Ishikawa (cell line): ENCODE data around the gene MILR1.

Experiments used
- CEBPB ChIP-seq: IDR thresholded peaks from 2 replicates; pipeline ENCODE4 v1.6.1; 2012
- CREB1 ChIP-seq: IDR thresholded peaks from 2 replicates; pipeline ENCODE4 v1.6.1; 2012; ENCODE audit warnings: low read depth
- EGR1 ChIP-seq: IDR thresholded peaks from 2 replicates; pipeline ENCODE4 v1.6.1; 2012
- EP300 ChIP-seq: IDR thresholded peaks from 2 replicates; pipeline ENCODE4 v1.6.1; 2012; ENCODE audit warnings: borderline replicate concordance
- FOXM1 ChIP-seq: IDR thresholded peaks from 2 replicates; pipeline ENCODE4 v1.6.1; 2012; ENCODE audit warnings: low read depth, borderline replicate concordance
- NFIC ChIP-seq: IDR thresholded peaks from 2 replicates; pipeline ENCODE4 v1.6.1; 2012
- RAD21 ChIP-seq: IDR thresholded peaks from 2 replicates; pipeline ENCODE4 v1.6.1; 2012; ENCODE audit warnings: low read depth
- TAF1 ChIP-seq: IDR thresholded peaks from 2 replicates; pipeline ENCODE4 v1.6.1; 2012; ENCODE audit warnings: low read depth, mild to moderate bottlenecking
- TCF12 ChIP-seq: IDR thresholded peaks from 2 replicates; pipeline ENCODE4 v1.6.1; 2012; ENCODE audit warnings: low read depth
- TEAD4 ChIP-seq: IDR thresholded peaks from 2 replicates; pipeline ENCODE4 v1.6.1; 2012
- YY1 ChIP-seq: IDR thresholded peaks from 2 replicates; pipeline ENCODE4 v1.6.1; 2012; ENCODE audit warnings: low read depth
- ZBTB7A ChIP-seq: IDR thresholded peaks from 2 replicates; pipeline ENCODE4 v1.6.1; 2012; ENCODE audit warnings: low read depth
- TF ChIP-seq, protein P1 (sequence below): IDR thresholded peaks from 2 replicates; pipeline ENCODE4 v1.6.1; 2012
- TF ChIP-seq, protein P2 (sequence below): IDR thresholded peaks from 2 replicates; pipeline ENCODE4 v1.6.1; 2012
- TF ChIP-seq, protein P3 (sequence below): IDR thresholded peaks from 2 replicates; pipeline ENCODE4 v1.6.1; 2012; ENCODE audit warnings: low read depth, mild to moderate bottlenecking

MILR1 gene

DNA sequence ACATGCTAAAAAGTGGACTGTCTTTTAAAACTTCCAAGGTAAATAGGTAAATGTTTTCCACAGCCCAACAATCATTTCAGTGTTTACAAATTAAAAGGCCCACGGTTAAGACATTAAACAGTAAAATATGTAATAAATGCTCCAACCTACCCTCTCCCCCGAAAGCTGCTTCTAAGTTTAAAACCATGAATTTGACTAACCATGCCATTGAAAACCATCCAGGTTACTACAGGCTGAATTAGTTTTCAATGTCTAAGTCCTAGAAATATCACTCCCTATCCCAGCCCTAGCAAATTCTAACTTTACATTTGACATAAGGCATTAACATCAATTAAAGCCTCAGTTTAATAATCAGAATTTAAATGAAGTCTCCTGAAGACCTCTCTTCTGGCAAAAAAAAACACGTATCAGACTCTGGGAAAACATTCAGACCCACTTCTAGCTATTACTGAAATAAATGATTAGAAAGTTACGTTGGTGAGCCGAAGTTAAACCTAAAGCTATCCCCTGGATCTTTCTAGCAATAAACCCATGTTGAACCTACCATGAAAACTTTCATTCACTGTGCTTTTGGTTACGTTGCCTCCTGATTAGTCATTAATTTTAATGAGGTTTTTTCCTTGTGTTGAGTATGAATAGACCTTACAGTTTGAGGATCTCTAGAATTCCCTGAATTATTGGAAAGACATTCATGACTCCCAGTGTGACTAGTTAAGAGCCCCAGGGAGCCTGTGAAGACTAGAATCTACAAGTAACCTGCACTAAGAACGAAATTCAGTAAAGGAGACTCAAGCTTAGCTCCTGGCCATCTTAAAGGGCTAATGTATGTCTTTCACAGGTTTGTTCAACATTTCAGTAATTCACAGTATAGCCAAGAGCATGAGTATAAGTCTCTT is 49.6 kb downstream of the MILR1 start:
- TF ChIP-seq EP300 (no peak), ZBTB7A (no peak), CREB1 (no peak), CEBPB (no peak), TCF12 (no peak), EGR1 (no peak), YY1 (no peak), TEAD4 (no peak)
- TF ChIP-seq, protein P1, sequence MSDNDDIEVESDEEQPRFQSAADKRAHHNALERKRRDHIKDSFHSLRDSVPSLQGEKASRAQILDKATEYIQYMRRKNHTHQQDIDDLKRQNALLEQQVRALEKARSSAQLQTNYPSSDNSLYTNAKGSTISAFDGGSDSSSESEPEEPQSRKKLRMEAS = no peak
- TF ChIP-seq, protein P2, sequence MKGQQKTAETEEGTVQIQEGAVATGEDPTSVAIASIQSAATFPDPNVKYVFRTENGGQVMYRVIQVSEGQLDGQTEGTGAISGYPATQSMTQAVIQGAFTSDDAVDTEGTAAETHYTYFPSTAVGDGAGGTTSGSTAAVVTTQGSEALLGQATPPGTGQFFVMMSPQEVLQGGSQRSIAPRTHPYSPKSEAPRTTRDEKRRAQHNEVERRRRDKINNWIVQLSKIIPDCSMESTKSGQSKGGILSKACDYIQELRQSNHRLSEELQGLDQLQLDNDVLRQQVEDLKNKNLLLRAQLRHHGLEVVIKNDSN = no peak

DNA sequence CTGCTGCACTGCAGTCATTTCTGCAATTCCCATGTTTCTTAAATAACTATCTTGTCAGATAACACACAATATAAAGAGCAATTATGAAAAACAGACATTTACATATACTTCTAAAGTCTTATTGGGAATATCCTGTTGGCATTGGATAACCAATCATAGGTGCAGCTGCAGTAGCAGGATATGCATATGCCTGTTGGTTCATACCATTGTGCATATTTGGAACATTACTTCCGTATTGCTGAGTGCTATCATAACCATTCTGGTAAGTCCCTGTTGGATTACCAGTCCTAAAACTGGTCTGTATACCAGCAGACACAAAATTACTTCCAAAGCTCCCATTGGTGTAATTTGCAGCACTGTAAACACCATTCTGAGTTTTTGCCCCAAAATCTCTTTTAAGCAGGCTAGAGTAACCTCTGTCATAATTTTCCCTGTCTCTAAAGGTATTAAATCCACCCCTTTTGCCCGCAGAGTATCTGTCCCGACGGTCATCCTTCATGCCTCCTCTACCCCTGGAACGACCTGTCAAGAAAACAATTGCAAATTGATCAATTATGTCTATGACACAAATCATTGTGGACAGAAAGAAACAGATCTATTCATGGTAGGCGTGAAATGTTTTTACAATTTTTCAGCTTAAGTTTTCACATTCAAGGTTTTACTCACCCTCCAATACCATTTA is 51.0 kb downstream of the MILR1 start:
- no peak for TF ChIP-seq TAF1
- TF ChIP-seq EGR1 = no peak
- TF ChIP-seq, protein P1 = no peak

DNA sequence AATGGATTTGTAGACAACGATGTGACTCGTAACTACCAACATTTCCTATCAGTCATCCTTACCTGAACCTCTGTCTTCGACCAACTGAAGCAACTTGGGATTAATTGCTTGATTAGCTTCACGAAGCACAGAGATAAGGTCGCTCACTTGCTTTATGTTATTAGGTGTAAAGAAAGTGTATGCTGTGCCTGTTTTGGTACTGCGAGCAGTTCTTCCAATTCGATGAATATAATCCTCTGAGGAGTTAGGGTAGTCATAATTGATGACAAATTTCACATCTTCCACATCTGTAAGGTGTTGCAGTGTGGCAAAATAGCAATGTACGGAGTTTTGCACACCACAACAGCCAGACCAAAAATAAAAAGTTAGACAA is 51.6 kb downstream of the MILR1 start:
- TF ChIP-seq, protein P2 = no peak
- TF ChIP-seq, protein P1 = no peak
- TF ChIP-seq, protein P3, sequence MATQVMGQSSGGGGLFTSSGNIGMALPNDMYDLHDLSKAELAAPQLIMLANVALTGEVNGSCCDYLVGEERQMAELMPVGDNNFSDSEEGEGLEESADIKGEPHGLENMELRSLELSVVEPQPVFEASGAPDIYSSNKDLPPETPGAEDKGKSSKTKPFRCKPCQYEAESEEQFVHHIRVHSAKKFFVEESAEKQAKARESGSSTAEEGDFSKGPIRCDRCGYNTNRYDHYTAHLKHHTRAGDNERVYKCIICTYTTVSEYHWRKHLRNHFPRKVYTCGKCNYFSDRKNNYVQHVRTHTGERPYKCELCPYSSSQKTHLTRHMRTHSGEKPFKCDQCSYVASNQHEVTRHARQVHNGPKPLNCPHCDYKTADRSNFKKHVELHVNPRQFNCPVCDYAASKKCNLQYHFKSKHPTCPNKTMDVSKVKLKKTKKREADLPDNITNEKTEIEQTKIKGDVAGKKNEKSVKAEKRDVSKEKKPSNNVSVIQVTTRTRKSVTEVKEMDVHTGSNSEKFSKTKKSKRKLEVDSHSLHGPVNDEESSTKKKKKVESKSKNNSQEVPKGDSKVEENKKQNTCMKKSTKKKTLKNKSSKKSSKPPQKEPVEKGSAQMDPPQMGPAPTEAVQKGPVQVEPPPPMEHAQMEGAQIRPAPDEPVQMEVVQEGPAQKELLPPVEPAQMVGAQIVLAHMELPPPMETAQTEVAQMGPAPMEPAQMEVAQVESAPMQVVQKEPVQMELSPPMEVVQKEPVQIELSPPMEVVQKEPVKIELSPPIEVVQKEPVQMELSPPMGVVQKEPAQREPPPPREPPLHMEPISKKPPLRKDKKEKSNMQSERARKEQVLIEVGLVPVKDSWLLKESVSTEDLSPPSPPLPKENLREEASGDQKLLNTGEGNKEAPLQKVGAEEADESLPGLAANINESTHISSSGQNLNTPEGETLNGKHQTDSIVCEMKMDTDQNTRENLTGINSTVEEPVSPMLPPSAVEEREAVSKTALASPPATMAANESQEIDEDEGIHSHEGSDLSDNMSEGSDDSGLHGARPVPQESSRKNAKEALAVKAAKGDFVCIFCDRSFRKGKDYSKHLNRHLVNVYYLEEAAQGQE = no peak
- TF ChIP-seq TEAD4 (no peak), TAF1 (no peak), YY1 (no peak), CREB1 (no peak), CEBPB (no peak), ZBTB7A (no peak), FOXM1 (no peak), NFIC (no peak), EGR1 (no peak), EP300 (no peak)

DNA sequence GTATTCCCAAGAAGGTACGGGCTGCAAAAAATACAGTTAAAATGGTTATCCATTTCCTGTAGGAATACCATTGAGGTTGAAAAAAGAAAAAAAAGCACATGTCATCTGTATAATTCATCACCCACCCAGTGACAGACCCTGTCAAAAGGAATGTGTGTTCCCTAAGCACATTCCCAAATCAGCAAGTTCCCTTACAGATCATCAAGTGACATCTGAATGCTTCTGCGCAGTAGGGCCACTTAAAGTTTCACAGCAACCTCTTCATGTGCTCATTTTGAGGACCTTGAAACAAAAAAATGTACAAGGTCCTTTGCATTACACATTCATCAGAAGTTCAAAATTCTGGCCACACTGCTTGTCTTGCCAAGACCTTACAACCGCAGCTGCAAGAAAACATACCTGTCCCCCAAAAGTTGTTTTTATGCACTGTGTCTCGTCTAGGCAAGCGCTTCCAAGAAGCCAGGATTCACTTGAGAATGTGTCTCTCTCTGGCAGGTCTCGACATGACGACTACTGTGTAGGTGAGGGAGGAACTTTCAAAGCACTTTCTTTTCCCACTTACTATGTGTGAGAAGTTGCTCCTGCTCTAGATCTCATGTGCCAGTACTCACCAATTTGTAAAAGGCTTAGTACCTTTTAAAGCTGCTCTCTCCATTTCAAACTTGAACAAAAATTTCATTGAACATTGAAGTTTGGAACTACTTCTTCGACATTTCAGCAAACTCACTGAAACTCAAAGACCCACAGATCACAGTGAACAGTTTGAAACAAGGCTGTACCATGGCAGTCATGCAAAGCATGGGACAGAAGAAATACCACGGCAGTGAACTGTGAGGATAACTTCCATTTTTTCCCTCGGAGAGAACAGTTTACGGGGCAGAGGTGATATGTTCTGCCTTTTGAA is 52.2 kb downstream of the MILR1 start:
- TF ChIP-seq YY1 (no peak), TAF1 (no peak), CEBPB (no peak), CREB1 (no peak), EP300 (no peak), NFIC (no peak), TEAD4 (no peak), FOXM1 (no peak), EGR1 (no peak), ZBTB7A (no peak), RAD21 (no peak), TCF12 (no peak)
- TF ChIP-seq, protein P3 = no peak
- TF ChIP-seq, protein P2 = no peak
- TF ChIP-seq, protein P1 = no peak
